ENCODE results near the gene PLEK2. TPM values are rescaled to one million over a fixed set of nuclear protein-coding genes. Genes with fewer than 3 reads are reported as not detected.
"Not testable (repeated sequence)": the region's sequence is repeated elsewhere in the genome, so short reads cannot be mapped to it uniquely, and the experiment has no call there.

PLEK2 gene
- total RNA-seq, 2 experiments from 2014 or later, result 1.1 to 1.2 TPM

- CTCF ChIA-PET, result interaction anchor here (1.0 to 1.5 kb wide), 2 partner anchors 12 to 139 kb away, joined by 3 to 4 read pairs; no protein-coding TSS in a partner anchor
- POLR2A ChIA-PET, result no interaction called here
Observed at GRCh38 chr14:67432050-67432564, 20.1 kb upstream of the PLEK2 start.

- ChIA-PET CTCF (interaction anchor here (0.6 to 1.2 kb wide), 3 partner anchors 128 to 232 kb away, joined by 3 to 5 read pairs (median 5); no protein-coding TSS in a partner anchor), POLR2A (no interaction called here)
Observed at GRCh38 chr14:67429510-67430205, 17.7 kb upstream of the PLEK2 start.

DNA sequence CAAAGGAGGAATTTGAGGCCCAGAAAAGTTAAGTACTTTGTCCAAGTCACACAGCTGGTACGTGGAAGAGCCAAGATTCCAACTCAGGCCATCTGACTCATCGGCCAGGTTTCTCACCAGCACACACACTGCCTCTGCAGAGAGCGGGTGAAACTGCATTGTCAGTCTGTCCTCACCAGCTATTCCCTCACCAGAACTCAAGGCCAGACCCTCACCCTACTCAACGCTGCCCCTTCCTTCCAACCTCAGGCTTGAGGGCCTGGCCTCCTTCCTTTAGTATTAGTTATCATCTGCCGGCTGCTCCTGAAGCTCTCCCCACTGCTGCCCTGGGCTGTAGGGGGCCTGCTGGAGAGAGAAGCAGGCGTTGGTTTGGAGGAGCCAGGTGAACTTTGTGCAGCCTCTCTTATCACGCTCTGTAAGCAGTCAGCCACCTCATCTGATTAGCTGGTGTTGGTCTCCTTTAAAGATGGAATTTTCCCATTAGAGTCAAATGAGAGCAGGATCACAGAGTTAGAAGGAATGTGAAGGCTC lies 16.6 kb upstream of the PLEK2 start:
- ChIA-PET POLR2A (interaction anchor here (0.5 to 1.8 kb wide), 2 partner anchors 143 to 206 kb away, joined by 3 read pairs; no protein-coding TSS in a partner anchor), CTCF (interaction anchor here (1.0 to 3.8 kb wide), 10 partner anchors 12 to 171 kb away, joined by 3 to 53 read pairs (median 5); no protein-coding TSS in a partner anchor)

DNA sequence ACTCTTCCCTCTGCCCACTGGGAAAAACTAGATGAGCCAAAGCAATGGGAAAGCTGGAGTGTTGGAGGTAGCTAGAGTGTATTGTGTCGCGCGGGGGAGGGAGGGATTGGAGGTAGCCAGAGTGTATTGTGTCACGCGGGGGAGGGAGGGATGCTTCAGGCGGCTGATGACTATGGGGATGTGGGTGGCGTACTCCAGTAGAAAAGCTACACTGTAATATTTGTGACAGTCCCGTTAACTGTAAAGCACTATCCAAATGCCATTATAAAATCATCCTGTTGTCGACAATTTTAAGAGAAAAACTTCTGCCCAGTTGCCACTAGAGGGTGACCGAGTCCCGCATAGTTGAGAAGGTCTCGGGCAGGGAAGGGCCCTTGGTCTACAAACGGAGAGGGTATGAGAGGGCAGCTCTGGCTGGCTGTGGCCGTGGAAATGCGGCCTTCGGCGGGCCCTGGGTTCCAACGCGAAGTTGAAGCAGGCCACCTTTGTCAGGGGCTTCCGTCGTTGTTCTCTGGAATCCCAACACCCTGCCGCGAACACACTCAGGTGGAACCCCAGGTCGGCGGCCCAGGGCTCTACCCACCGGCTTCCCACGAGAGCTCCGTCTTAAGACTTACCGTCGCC lies 15.1 kb upstream of the PLEK2 start:
- POLR2A ChIA-PET, result interaction anchor here (0.6 to 1.8 kb wide), 3 partner anchors 104 to 173 kb away, joined by 3 to 12 read pairs (median 3); partner anchors contain the start of gene PIGH
- CTCF ChIA-PET, result interaction anchor here (0.6 to 3.8 kb wide), 32 partner anchors 9 to 277 kb away, joined by 3 to 53 read pairs (median 4); no protein-coding TSS in a partner anchor

DNA sequence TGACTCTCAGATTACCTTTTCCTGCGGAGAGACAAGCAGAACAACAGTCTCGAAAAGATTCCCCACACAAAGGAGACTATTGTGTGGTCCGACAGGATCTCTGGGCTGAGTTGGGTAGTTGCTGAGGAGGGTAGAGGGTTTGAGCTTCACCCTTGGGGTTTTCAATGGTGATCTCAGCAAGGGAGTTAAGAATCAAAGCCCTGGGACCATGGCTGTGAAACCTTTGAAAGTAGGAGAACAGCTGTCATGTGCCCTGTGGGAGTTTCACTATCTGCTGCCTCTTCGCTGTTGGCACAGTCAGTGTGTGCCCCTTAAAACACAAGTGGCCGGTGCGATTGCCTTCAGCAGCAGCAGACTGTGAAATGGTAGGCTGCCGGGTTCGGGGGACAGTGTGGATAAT lies 14.2 kb upstream of the PLEK2 start:
- CTCF ChIA-PET, result interaction anchor here (0.6 to 3.8 kb wide), 9 partner anchors 8 to 150 kb away, joined by 3 to 53 read pairs (median 5); no protein-coding TSS in a partner anchor
- POLR2A ChIA-PET, result interaction anchor here (0.6 kb wide), 1 partner anchor 105 kb away, joined by 12 read pairs; no protein-coding TSS in a partner anchor

DNA sequence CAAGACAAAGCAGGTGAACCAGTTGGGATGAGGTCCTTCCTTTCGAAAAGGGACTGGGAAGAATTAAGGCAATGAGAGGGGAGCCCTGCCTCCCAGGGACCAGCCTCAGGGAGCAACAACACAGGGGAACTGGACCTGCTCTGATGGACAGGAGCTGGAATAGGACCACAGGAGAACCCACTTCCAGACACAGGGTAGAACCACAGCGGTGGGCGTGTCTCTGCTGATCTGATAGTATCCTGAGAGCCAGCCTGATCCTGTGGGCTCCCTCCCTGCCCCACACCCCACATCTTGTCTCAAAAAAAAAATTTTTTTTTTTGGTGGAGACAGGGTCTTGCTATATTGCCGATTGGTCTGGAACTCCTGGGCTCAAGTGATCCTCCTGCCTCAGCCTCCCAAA lies 13.6 kb upstream of the PLEK2 start:
- ChIA-PET POLR2A (no interaction called here), CTCF (interaction anchor here (1.2 to 3.8 kb wide), 3 partner anchors 10 to 146 kb away, joined by 4 to 53 read pairs (median 17); no protein-coding TSS in a partner anchor)

- POLR2A ChIA-PET, result no interaction called here
- CTCF ChIA-PET, result interaction anchor here (1.1 kb wide), 1 partner anchor 242 kb away, joined by 3 read pairs; no protein-coding TSS in a partner anchor
Observed at GRCh38 chr14:67424539-67424938, 12.6 kb upstream of the PLEK2 start.

DNA sequence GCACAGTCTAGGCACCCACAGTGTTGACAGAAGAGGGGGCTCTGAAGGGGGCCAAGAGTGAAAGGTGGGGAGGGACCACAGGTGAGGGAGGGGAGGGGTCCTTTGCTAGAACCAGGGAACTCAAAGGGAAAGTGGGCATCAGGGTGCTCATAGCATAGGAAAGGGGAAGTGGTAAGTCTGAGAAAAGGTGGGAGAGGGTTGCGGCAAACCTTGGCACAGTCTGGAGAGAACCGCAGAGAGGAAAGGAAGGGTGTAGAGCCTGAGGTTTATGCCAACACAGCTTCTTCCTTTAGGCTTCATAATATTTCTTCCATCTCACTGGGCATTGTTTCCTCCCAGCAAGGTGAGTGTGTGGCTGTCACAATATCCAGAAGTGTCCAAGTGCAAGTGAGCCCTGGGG lies 11.5 kb upstream of the PLEK2 start:
- CTCF ChIA-PET, result interaction anchor here (0.7 to 2.5 kb wide), 2 partner anchors 148 to 192 kb away, joined by 7 to 8 read pairs; no protein-coding TSS in a partner anchor
- POLR2A ChIA-PET, result no interaction called here

- ChIA-PET CTCF (interaction anchor here (2.5 kb wide), 1 partner anchor 149 kb away, joined by 8 read pairs; no protein-coding TSS in a partner anchor), POLR2A (no interaction called here)
Observed at GRCh38 chr14:67421356-67422224, 9.6 kb upstream of the PLEK2 start.

- ChIA-PET CTCF (interaction anchor here (0.9 to 1.4 kb wide), 7 partner anchors 10 to 151 kb away, joined by 3 to 4 read pairs (median 3); no protein-coding TSS in a partner anchor), POLR2A (interaction anchor here (0.5 kb wide), 1 partner anchor 9 kb away, joined by 4 read pairs; no protein-coding TSS in a partner anchor)
Observed at GRCh38 chr14:67420102-67420739, 8.3 kb upstream of the PLEK2 start.

DNA sequence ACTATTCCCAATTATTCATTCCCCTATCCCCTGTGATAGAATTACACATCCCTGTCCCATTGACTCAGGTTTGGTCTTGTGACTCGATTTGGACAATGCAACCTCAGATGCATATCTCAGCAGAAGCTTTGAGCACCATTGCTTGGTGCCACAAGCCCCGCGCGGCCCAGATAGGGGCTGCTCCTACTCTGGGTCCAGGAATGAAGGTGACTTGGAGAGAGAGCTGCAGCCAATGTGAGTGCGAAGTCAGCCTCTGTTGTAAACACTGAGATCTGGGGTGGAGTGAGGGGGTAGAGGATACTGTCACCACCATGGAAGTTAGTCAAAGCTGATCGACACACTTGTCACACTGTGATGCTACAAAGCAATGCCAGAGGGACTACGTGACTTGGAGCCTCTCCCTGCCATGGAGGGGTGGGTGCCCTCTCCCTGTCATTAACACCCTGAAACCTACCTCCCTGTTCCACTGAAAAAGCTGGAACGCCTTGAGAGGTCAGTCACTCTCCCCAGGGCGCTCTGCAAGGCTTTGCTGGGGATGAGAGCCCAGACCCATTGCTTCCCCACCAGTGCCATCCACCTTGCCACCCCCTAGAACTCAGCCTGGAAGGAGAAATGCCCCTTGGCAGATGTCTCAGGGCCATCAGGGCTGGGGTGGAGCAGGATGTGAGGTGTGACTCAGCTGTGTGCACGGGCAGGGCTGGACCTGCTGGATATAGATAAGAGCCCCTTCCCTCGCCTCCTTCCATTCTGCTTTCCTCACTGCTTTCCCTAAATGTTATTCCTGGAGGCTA lies 6.6 kb upstream of the PLEK2 start:
- CTCF ChIA-PET, result interaction anchor here (0.6 kb wide), 1 partner anchor 8 kb away, joined by 3 read pairs; no protein-coding TSS in a partner anchor
- POLR2A ChIA-PET, result no interaction called here

- ChIA-PET CTCF (no interaction called here), POLR2A (no interaction called here)
Observed at GRCh38 chr14:67417633-67418032, 5.7 kb upstream of the PLEK2 start.

DNA sequence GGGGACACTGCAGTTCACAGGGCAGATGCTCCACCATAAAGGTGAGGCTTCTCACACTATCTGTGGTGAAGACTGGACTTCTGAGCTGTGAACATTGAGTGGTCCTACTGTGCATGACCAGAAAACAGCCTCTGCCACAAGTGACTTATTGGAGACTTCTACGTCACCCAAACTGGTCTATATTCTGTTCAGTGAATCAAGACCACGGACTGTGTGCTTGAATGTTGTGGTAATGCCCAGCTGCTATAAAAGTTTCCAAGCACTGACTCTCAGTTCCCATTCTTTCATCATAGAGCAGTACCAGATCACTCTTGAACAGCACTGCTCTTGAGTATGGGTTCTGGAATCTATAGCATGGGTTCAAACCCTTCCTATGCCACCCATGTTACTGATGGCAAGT lies 4.8 kb upstream of the PLEK2 start:
- ChIA-PET POLR2A (no interaction called here), CTCF (interaction anchor here (2.6 kb wide), 1 partner anchor 10 kb away, joined by 17 read pairs; no protein-coding TSS in a partner anchor)

DNA sequence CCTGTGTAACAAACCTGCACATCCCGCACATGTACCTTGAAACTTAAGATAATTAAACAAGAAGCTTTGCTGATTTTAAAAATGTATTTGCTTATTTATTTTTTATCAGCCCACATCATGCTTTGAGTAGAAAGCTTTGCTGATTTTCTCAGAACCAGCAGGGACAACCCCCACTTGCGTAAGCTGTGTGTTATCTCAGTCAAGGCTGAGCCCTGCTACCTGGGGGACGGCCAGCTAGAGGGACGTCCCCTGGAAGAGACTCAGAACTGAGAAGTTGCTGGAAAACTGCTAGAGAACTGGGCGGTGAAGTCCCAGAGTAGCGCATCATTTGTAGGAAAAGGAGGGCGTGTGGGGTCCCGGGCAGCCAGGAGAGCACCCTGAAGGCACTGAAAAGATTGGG lies 4.1 kb upstream of the PLEK2 start:
- CTCF ChIA-PET, result interaction anchor here (1.2 to 2.6 kb wide), 2 partner anchors 11 to 155 kb away, joined by 3 to 17 read pairs; no protein-coding TSS in a partner anchor

DNA sequence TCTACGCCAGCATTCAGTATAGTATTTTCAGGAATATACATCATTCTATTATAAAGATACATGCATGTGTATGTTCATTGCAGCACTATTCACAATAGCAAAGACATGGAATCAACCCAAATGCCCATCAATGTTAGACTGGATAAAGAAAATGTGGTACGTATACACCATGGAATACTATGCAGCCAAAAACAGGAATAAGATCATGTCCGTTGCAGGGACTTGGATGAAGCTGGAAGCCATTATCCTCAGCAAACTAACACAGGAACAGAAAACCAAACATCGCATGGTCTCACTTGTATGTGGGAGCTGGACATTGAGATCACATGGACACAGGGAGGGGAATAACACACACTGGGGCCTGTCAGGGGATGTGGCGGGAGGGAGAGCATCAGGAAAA lies 3.6 kb upstream of the PLEK2 start:
- POLR2A ChIA-PET, result not testable (repeated sequence)
- CTCF ChIA-PET, result interaction anchor here (1.2 to 2.6 kb wide), 2 partner anchors 11 to 156 kb away, joined by 3 to 17 read pairs; no protein-coding TSS in a partner anchor

More for the DNA sequence above, 4.1 kb upstream of the PLEK2 start:
- POLR2A ChIA-PET, result no interaction called here

DNA sequence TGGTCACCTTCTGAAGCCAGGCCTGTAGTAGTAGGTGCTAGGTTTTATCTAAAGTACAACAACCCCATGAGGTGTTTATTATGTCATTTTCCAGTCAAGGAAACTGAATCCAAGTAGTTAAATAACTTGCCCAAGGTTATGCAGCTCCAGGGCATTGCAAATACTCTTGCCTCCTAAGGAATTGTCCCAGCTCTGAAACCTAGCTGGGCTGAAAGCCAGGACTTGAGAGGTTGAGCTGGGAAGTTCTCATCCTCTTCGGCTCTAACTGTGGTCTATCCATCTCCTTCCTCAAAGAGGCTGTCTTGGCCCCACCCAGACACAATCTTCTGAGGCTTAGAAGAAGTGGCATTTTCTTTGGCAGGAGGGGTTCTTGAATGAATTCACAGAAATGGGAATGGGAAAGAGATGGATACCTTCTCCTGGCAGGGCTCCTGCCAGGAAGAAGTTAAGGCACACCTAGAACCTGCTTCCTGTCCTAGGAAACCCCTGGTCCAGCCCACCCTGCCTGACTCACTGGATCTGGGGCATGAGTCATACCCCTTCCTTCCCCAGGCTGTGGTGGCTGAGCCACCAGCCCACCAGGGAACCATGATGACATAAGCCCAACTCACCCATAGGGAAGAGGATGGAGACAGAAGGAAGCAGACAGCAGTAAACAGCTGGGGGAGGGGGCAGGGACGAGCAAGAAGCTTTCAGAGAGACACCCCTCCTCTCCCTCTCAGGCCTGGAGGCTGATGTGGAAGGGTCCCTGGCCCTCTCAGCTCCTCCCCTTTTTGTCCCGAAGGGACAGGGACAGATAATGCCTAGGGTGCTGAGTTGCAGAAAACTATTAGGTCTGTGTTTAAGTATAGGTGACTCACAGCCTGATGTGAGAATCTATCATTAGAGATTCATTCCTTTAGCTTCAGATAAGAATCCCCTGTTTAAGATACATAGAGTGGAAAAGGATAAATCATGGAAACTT lies 2.1 kb upstream of the PLEK2 start:
- POLR2A ChIA-PET, result no interaction called here
- CTCF ChIA-PET, result no interaction called here

Measured in activated CD8-positive, alpha-beta memory T cell treated with anti-CD3 and anti-CD28 coated beads for 36 hours (primary cell).